Measurements from ENCODE around the gene OR2L2.
A peak's percentile ranks its signal among the peaks of the same experiment; 100 is the strongest.
"Not testable (repeated sequence)": the region's sequence is repeated elsewhere in the genome, so short reads cannot be mapped to it uniquely, and the experiment has no call there.

The OR2L2 gene

DNA sequence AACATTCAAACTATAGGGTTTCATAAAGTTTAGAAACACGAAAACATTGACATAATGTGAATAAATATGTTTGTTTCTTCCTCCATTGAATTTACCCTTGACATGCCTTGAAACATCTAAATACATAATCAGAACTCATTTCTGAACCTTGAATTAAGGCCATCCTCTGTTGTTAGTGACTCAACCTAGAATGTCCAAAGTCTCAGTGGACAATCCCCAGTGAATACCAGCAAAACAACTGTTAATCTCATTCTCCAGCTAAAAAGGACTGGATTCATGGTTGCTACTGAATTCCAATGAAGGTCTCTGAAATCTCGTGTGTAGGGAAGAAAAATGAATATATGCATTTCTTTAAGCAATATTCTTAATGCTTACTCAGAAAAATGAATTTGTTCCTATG lies at the start of gene OR2L2:
Gene OR2L2, plus strand, starts transcription at position 301 of the 400 bp plus-strand sequence. CDS start 8,198 bp downstream, outside the sequence.
- no peak for DNase-seq

- no peak for DNase-seq
These were observed 36.9 kb upstream of the OR2L2 start for GRCh38 chr1:247992986-247993385.

- DNase-seq, result no peak
These were observed 31.1 kb upstream of the OR2L2 start for GRCh38 chr1:247998811-247999210.

DNA sequence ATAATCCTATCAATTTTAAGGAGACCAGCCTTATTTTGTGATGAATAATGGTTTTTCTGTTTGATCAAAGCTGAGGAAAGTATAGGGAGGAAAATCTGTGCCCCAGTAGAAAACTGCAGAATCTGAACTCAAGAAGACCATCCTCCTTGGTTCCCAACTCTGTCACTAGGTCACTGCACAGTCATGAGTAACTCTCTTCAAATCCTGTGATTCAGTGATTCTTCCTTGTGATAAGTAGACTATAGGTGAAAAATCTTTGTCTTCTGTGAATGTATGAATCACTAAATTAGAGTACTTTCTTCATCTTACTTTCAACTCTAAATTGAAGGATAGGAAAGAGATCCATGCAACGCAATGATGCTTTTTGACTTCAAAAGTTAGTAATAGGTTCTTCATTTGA lies 29.7 kb upstream of the OR2L2 start:
- DNase-seq, result no peak

- no peak for DNase-seq
These were observed 22.1 kb upstream of the OR2L2 start for GRCh38 chr1:248007778-248008177.

- DNase-seq, result peak; percentile 21
These were observed 20.2 kb upstream of the OR2L2 start for GRCh38 chr1:248009681-248010080.

DNA sequence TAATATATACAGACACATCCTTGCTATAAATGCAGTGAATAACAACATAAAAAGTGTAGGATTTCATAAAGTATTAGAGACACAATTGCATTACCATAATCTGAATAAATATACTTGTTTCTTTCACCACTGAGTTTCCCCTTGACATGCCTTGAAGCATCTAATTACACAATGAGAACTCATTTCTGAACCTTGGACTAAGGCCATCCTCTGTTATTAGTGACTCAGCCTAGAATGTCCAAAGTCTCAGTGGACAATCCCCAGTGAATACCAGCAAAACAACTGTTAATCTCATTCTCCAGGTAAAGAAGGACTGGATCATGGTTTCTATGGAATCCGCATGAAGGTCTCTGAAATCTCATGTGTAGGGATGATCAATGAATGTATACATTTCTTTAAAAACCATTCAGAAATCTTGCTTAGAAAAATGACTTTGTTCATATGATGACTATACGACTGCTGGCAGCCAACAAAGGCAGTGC lies 16.6 kb upstream of the OR2L2 start, which contains the start of gene OR2L5:
Gene OR2L5, plus strand, starts transcription at position 432 of the 482 bp plus-strand sequence. CDS start 8,288 bp downstream, outside the sequence.
- no peak for DNase-seq

DNA sequence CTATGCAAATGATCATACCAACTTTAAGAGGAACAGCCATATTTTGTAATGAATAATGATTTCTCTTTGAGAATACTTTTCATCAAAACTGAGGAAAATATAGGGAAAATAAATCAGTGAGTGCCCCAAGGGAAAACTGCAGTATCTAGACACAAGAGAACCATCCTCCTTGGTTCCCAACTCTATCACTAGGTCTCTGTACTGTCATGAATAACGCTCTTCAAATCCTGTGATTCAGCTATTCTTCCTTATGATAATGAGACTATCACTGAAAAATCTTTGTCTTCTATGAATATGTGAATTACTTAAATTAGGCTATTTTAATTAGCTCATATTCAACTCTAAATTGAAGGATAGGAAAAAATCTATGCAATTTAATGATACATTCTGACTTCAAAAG lies 14.1 kb upstream of the OR2L2 start:
- no peak for DNase-seq

DNA sequence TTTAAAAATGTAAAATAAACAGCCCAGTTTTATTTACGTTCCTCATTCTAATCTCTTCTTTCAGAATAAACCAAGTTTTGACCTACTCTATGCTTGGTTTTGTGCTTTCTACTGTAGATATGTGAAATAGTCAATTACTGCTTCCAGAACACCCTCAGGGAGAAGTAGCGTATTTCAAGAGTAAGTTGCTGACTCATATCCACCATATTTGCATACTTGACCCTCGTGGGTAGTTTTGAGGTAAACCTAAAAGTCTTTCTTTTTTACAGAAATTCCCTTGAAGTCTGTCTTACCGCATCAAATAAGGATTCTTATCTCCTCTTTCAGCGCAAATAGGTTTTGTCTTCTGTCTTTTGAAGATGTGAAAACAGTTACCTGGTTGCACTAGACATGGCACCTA lies 15.3 kb downstream of the OR2L2 start:
- no peak for DNase-seq

DNA sequence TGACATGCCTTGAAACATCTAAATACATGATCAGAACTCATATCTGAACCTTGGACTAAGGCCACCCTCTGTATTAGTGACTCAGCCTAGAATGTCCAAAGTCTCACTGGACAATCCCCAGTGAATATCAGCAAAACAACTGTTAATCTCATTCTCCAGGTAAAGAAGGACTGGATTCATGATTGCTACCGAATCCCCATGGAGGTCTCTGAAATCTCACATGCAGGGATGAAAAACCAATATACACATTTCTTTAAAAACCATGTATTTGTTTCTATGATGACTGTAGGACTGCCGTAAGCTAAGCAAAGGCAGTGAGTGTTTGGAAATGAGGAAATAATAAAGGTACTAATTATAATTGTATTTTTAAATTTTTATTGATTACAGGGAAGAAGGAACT lies 16.7 kb downstream of the OR2L2 start, which contains the start of gene OR2L3:
Gene OR2L3, plus strand, starts transcription at position 301 of the 400 bp plus-strand sequence. CDS start 13,846 bp downstream, outside the sequence.
- no peak for DNase-seq

DNA sequence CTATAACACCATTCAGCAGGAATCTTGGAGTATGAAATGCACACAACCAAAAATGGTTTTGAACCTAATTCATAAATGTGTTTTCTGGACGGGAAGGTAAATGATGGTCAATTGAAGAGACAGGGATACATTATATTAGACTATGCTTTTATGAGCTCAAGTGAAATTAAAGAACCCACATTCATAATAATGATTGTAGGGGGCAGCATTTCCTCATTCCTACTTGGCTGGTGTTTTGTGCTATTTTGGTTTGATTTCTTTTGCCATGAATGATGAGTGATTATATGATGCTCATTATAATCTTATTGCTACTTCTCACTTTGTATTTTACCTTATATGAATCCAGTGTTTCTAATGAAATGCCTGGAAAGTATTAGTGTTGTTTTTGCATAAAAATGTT lies 17.1 kb downstream of the OR2L2 start:
- no peak for DNase-seq

GRCh38 chr1:248054671-248055070 lies 24.8 kb downstream of the OR2L2 start:
- no peak for DNase-seq

DNA sequence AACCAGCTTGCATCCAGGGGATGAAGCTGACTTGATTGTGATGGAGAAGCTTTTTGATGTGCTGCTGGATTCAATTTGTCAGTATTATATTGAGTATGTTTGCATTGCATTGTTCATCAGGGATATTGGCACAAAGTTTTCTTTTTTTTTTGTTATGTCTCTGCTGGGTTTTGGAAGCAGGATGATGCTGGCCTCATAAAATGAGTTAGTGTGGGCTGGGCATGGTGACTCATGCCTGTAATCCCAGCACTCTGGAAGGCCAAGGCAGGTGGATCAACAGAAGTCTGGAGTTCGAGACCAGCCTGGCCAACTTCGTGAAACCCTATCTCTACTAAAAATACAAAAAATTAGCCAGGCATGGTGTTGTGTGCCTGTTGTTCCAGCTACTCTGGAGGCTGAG lies 25.4 kb downstream of the OR2L2 start:
- no peak for DNase-seq

DNA sequence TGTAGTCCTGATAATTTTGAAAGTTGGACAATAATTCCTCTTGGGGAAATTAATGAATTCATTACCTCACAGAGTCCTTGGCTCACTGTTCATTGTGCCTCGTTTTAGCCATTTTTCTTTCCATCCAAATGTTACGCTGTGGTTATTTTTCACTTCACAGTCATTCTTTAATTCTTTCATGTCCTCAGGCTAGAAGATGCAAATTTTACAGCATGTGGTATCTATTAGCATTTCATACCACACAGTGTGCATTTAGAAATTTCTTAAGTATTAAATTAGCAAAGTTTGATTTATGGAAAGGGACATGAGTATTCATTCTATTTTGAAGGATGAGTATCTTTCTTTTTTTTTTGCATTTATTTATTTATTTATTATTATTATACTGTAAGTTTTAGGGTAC lies 35.2 kb downstream of the OR2L2 start:
- no peak for DNase-seq

GRCh38 chr1:248065604-248066003 lies 35.7 kb downstream of the OR2L2 start:
- no peak for DNase-seq

- DNase-seq, result not testable (repeated sequence)
These were observed 54.0 kb downstream of the OR2L2 start for GRCh38 chr1:248083864-248084263.

Data from DMS53 (cell line).